SU-DHL-6 (cell line): Measurements from ENCODE around the gene CREBBP.

Experiments used
- H2AFZ ChIP-seq: fragments of 200-600 bp; sonication (generic); 2 replicates; pipeline ENCODE4 v1.6.1; 2014; ENCODE audit warnings: low read depth, mild to moderate bottlenecking, moderate library complexity, mixed read lengths, antibody characterized with exemption, low read length; ENCODE audit not compliant: severe bottlenecking
- H3F3A ChIP-seq: fragments of 200-600 bp; shearing (Covaris generic); 2 replicates; pipeline ENCODE4 v1.6.0; 2016; ENCODE audit warnings: antibody characterized with exemption, mild to moderate bottlenecking; ENCODE audit not compliant: insufficient read depth
- H3K27ac ChIP-seq: fragments of 200-600 bp; sonication (generic); 2 replicates; pipeline ENCODE4 v1.5.1; 2016; ENCODE audit warnings: low read depth, mild to moderate bottlenecking, low read length, moderate library complexity, mixed read lengths
- H3K27me3 ChIP-seq: fragments of 200-600 bp; sonication (generic), shearing (Covaris generic); 2 replicates; pipeline ENCODE4 v1.6.0; 2014; ENCODE audit warnings: mild to moderate bottlenecking, low read length
- H3K36me3 ChIP-seq: fragments of 200-600 bp; sonication (generic); 2 replicates; pipeline ENCODE4 v1.6.1; 2014; ENCODE audit warnings: mild to moderate bottlenecking, low read length, mixed read lengths
- H3K4me2 ChIP-seq: fragments of 300-600, 200-600 bp; shearing (Covaris generic), sonication (generic); 2 replicates; pipeline ENCODE4 v1.6.0; 2014; ENCODE audit warnings: low read length, low read depth, mild to moderate bottlenecking; ENCODE audit not compliant: poor library complexity, severe bottlenecking
- H3K4me3 ChIP-seq: fragments of 200-600 bp; sonication (generic); 2 replicates; pipeline ENCODE4 v1.5.1; 2014; ENCODE audit warnings: antibody characterized with exemption, low read length, mild to moderate bottlenecking, mixed read lengths; ENCODE audit not compliant: insufficient read depth, poor library complexity, severe bottlenecking
- H3K79me2 ChIP-seq: fragments of 200-600 bp; sonication (generic); 2 replicates; pipeline ENCODE4 v1.6.1; 2014; ENCODE audit warnings: mild to moderate bottlenecking, low read length, moderate library complexity; ENCODE audit not compliant: insufficient read depth
- H3K9ac ChIP-seq: fragments of 200-600 bp; sonication (generic); 2 replicates; pipeline ENCODE4 v1.7.0; 2014; ENCODE audit warnings: mild to moderate bottlenecking, low read length
- H3K9me2 ChIP-seq: fragments of 200-600 bp; sonication (generic); replicated peaks from 2 replicates; pipeline ENCODE4 v1.6.1; 2014; ENCODE audit warnings: low read length; ENCODE audit not compliant: insufficient read depth
- H3K9me3 ChIP-seq: fragments of 200-600 bp; sonication (generic); 2 replicates; pipeline ENCODE4 v1.6.1; 2014; ENCODE audit warnings: low read length, mixed read lengths; ENCODE audit not compliant: insufficient read depth
- H4K20me1 ChIP-seq: fragments of 200-600 bp; sonication (generic); 2 replicates; pipeline ENCODE4 v1.6.1; 2014; ENCODE audit warnings: low read depth, mild to moderate bottlenecking, antibody characterized with exemption, low read length, moderate library complexity, mixed read lengths
- EZH2phosphoT487 ChIP-seq: fragments of 200-600 bp; sonication (generic), shearing (Covaris generic); conservative IDR thresholded peaks from 2 replicates; pipeline ENCODE4 v1.6.1; 2018; ENCODE audit warnings: mild to moderate bottlenecking, antibody characterized with exemption, low read length, moderate library complexity, mixed read lengths
- TF ChIP-seq, protein P1 (sequence below): fragments of 200-600 bp; sonication (generic); IDR thresholded peaks from one replicate; pipeline ENCODE4 v1.5.1; 2017; ENCODE audit warnings: antibody characterized with exemption, mild to moderate bottlenecking, low read length, moderate library complexity; ENCODE audit not compliant: insufficient read depth, poor library complexity, severe bottlenecking

The CREBBP gene

DNA sequence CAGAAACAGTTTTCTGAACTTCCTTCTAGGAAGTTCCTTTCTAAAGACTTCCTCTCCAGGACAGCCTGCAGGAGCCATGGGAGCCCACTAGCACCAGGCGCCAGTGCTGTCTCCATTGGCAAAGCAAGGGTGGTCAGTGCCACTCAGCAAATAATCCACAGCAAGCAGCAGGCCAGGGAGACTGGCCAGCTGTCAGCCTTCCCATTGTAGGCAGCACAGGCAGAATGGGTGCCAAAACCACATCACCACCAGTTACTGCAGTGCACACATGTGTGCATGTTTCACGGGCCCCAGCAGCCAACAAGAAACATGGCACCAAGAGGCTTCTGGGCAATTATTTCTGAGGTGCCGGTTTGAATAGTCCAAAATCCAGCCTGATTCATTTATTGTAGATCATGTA is 199.3 kb downstream of the CREBBP start:
- H3K36me3 ChIP-seq, result peaks cover 12% of the 10 kb centered on the region; the same call in 1 of the 2 replicates
- no peak for TF ChIP-seq EZH2phosphoT487
- TF ChIP-seq, protein P1, sequence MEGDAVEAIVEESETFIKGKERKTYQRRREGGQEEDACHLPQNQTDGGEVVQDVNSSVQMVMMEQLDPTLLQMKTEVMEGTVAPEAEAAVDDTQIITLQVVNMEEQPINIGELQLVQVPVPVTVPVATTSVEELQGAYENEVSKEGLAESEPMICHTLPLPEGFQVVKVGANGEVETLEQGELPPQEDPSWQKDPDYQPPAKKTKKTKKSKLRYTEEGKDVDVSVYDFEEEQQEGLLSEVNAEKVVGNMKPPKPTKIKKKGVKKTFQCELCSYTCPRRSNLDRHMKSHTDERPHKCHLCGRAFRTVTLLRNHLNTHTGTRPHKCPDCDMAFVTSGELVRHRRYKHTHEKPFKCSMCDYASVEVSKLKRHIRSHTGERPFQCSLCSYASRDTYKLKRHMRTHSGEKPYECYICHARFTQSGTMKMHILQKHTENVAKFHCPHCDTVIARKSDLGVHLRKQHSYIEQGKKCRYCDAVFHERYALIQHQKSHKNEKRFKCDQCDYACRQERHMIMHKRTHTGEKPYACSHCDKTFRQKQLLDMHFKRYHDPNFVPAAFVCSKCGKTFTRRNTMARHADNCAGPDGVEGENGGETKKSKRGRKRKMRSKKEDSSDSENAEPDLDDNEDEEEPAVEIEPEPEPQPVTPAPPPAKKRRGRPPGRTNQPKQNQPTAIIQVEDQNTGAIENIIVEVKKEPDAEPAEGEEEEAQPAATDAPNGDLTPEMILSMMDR, result no peak
- no peak overlapping the region for H2AFZ ChIP-seq
- no peak overlapping the region for H3K9ac ChIP-seq
- no peaks in the 10 kb centered on the region for H3K9me2 ChIP-seq
- H4K20me1 ChIP-seq, result no peaks in the 10 kb centered on the region
- no peaks in the 10 kb centered on the region for H3K9me3 ChIP-seq
- H3K4me2 ChIP-seq, result no peak overlapping the region
- no peaks in the 10 kb centered on the region; the same call in 1 of the 2 replicates for H3K79me2 ChIP-seq
- H3K27me3 ChIP-seq, result no peaks in the 10 kb centered on the region
- H3F3A ChIP-seq, result 0 out of 2 replicates have a peak, but pooled peaks cover 2% of the 10 kb centered on the region
- H3K27ac ChIP-seq, result no peak overlapping the region
- no peak overlapping the region for H3K4me3 ChIP-seq

DNA sequence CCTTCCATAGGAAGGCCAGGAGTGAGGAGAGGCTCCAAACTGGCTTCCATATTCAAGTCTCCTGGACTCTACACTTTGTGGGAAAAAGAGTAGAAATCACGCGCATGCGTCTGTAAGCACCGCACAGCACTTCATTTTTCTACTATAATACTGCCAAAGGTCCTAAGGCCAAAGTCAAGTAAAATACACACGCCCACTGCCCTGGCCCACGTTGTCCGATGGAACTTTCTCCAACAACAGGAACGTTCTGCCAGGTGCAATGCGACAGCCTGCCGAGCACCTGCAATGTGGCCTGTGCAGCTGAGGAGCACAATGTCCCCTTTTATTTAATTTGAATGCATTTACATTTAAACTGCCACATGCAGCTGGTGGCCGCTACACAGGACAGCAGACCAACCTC is 202.5 kb downstream of the CREBBP start:
- no peaks in the 10 kb centered on the region; the same call in 1 of the 2 replicates for H3K79me2 ChIP-seq
- H3K4me3 ChIP-seq, result no peak overlapping the region
- no peaks in the 10 kb centered on the region for H3K9me3 ChIP-seq
- H4K20me1 ChIP-seq, result no peaks in the 10 kb centered on the region
- peaks cover 10% of the 10 kb centered on the region; the same call in 1 of the 2 replicates for H3K36me3 ChIP-seq
- H3K27me3 ChIP-seq, result no peaks in the 10 kb centered on the region
- H3K9me2 ChIP-seq, result no peaks in the 10 kb centered on the region
- H3F3A ChIP-seq, result 0 out of 2 replicates have a peak, but pooled peaks cover 2% of the 10 kb centered on the region
- no peak overlapping the region for H3K4me2 ChIP-seq
- H3K9ac ChIP-seq, result no peak overlapping the region
- no peak for TF ChIP-seq EZH2phosphoT487
- TF ChIP-seq, protein P1, result no peak
- H3K27ac ChIP-seq, result no peak overlapping the region
- no peak overlapping the region for H2AFZ ChIP-seq

DNA sequence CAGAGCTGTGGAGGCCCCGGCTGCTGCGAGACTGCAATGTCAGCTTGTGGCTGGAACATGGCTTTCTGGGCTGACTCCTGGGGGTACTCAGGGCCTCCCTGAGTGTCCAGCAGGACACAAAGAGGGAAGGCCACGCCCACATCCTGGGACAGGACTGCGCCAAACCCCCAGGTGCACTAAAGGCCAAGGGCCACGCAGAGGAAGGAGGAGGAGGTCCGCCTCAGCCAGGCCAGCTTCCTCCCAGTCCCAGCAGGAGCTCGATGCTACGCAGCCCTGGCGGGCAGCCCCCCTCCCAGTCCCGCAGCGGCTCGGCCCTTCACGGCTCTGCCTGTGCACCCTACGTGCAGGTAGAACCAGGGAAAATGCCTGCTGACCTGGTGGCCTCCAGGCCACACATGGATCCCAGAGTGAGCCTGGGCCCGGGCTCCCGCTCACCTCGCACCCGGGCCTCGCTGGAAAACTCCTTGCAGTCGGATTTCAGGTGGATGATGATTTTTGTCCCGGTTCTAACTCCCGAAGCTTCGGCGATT is 204.8 kb downstream of the CREBBP start:
- no peaks in the 10 kb centered on the region for H3F3A ChIP-seq
- no peak overlapping the region for H3K4me2 ChIP-seq
- H4K20me1 ChIP-seq, result no peaks in the 10 kb centered on the region
- no peak for TF ChIP-seq EZH2phosphoT487
- TF ChIP-seq, protein P1, result no peak
- no peak overlapping the region for H3K9ac ChIP-seq
- no peaks in the 10 kb centered on the region; the same call in 1 of the 2 replicates for H3K79me2 ChIP-seq
- peaks cover 3% of the 10 kb centered on the region; the same call in 1 of the 2 replicates for H3K36me3 ChIP-seq
- no peak overlapping the region for H3K27ac ChIP-seq
- H3K4me3 ChIP-seq, result no peak overlapping the region
- H3K9me2 ChIP-seq, result no peaks in the 10 kb centered on the region
- H3K27me3 ChIP-seq, result no peaks in the 10 kb centered on the region
- no peak overlapping the region for H2AFZ ChIP-seq
- no peaks in the 10 kb centered on the region for H3K9me3 ChIP-seq
